GF-D8 (cell line): Measurements from ENCODE around the gene ASNSD1.
A peak's percentile ranks its signal among the peaks of the same experiment; 100 is the strongest.
"Not testable (repeated sequence)": the region's sequence is repeated elsewhere in the genome, so short reads cannot be mapped to it uniquely, and the experiment has no call there.

Source experiments
- DNase-seq: peaks from one replicate; lab custom pipeline; 2025; lab: John Stamatoyannopoulos, UW

The ASNSD1 gene

DNA sequence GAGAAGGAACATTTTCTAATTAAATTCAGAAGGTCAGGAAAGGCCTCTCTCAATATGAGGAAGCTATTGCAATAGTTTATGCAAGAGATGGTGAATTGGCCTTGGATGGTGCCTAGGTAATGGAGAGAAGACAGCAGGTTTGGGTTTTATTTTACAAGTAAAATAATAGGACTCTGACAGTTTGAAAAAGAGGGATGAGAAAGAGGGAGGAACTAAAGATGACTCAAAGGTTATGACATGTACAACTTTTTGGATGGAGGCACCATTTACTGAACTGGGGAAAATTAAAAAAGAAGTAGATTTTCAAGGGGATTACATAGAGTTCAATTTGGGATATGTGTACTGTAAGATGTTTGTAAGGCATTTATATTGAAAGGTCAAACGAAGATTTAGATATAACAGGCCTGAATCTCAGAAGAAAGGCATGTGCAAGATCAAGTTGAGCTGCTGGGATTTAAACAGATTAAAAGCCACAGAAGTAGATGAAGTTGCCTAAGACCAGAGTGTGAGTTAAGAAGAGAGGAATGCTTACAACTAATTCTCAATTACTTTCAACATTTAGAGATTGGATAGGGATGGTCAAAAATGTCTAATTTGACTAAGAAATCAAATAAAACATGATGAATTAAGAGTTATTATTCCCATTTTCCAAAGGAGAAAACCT lies 12.3 kb upstream of the ASNSD1 start:
- no peak for DNase-seq

- DNase-seq = no peak
Measured at GRCh38 chr2:189651284-189651683, 10.0 kb upstream of the ASNSD1 start.

GRCh38 chr2:189653464-189653863 lies 7.8 kb upstream of the ASNSD1 start:
- not testable (repeated sequence) for DNase-seq

GRCh38 chr2:189654641-189655040 lies 6.6 kb upstream of the ASNSD1 start:
- DNase-seq = no peak

- DNase-seq = no peak
Measured at GRCh38 chr2:189657867-189658266, 3.4 kb upstream of the ASNSD1 start.

DNA sequence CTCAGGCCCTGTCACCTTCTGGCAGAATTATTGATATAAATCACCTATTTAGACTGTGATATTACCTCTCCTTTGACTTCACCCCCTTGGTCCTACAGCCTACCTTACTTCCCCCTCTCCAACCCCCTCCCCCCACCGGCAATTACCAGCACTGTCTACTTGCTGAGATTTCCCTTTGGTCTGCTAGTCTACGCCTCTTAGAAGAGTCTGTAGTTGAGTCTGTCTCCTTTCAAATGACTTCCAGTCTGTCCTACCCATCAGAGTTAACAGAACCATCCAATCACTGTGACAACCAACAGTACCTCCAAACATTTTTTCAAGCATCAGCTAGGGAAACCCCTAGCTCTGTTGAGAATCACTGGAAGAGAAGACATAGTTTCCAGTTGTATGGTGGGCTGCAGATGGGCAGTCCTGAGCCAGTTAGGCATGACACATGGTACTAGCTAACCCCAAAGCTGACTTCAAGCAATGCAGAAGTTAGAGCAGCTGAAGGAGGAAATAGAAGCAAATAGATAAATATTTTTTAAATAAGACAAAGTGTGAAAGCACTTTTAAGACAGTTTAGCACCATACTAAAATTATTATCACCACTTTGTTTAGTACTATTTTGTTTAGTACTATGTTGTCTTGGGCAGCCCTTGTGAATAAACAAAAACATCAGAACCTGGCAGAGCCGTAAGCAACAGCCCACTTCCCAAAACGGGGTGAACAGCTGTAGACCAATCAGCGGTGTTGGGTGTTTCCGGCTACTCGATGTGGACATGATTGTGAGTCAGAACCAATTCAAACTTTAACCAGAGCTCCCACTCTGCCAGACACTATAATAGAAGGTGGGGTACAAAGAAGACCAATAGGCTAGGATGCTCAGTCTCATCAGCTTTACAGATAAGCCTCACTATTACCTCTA lies 2.7 kb upstream of the ASNSD1 start:
- no peak for DNase-seq

GRCh38 chr2:189659734-189660133 lies 1.5 kb upstream of the ASNSD1 start:
- no peak for DNase-seq

DNA sequence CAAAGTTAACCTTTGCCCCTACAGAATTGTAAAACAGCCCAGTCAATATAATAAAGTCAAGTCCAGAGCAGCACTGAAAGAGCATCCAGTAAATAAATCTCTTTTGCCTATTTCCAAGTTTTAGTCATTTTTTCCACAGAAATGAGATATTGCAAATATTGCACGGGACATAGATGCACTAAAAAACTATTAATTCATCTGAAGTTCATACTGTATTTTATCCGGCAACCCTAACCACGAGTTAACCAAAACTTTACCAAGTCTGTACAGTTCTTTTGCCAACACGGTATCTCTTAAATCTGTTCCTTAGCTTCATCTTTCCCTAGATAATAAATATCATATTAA lies 484 bp upstream of the ASNSD1 start:
- DNase-seq = no peak

DNA sequence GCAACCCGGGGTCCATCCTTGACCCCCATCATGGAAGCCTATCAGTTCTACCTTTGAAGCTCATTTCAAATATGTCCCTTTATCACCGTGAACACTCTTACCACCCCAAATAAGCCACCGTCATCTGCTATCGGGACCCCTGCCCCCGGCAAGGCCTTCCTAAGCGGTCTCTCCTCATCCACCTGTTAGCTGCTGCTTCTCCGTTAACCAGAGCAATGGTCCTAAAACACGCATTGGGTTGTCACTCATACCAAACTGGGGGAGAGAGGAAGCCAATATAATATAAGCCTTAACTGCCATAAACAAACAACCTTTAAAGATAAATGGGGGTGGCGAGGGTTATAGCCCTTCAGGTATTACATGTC lies 680 bp downstream of the ASNSD1 start:
- no peak for DNase-seq

- DNase-seq = no peak
Measured at GRCh38 chr2:189662669-189663226, 1.5 kb downstream of the ASNSD1 start.

GRCh38 chr2:189663319-189663718 lies 2.1 kb downstream of the ASNSD1 start:
- not testable (repeated sequence) for DNase-seq

DNA sequence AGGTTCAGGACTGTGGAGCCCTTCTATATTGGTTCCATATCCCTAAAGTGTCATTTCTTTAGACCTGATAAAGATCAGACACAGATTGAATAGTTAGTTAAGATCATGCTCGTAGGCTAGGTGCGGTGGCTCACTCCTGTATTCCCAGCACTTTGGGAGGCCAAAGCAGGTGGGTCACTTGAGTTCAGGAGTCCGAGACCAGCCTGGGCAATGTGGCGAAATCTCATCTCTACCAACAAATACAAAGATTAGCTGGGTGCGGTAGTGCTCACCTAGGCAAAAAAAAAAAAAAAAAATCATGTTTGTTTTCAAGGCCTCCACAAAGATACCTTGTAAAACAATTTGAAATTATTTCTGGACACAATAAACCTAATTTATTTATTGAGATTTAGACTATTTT lies 8.7 kb downstream of the ASNSD1 start:
- no peak for DNase-seq

GRCh38 chr2:189673661-189674373 lies 12.6 kb downstream of the ASNSD1 start:
- DNase-seq = no peak

DNA sequence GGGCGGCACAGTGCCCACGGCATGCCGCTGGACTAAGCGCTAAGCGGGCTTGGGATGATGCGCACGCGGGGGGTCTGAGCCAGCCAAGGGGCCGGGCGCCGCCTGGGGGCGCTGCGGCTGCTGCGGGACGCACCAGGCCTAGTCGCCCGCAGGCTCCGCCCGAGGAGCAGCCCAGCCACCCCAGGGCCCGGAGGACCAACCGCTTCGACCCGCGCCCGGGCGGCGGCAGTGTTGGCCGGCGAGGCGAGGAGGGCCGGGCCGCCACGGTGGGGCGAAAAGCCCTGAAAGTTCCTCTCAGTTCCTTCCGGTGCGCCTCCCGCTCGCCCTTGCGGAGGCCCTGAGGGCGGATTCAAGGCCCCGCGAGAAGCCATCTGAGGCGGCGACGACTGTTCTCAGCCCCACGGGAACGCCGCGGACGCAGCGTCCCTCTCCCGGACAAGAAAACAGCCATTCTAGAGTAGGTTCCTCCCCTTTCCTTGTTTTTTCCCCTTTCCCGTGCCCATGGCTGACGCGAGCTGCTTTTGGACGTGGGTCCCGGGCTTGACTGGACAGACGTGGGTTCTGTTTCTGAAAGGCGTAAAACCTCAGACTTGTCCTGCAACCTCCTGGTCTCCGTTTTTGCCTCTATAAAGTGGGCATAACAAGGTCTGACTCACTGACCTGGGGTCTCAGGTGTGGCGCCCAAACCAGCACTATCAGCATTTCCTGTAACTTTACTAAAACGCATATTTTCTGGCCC lies 13.3 kb downstream of the ASNSD1 start, which contains the start of gene ANKAR:
Gene ANKAR, plus strand, starts transcription at position 297 of the 739 bp plus-strand sequence. CDS start 1,821 bp downstream, outside the sequence.
- DNase-seq = peak; percentile 84

DNA sequence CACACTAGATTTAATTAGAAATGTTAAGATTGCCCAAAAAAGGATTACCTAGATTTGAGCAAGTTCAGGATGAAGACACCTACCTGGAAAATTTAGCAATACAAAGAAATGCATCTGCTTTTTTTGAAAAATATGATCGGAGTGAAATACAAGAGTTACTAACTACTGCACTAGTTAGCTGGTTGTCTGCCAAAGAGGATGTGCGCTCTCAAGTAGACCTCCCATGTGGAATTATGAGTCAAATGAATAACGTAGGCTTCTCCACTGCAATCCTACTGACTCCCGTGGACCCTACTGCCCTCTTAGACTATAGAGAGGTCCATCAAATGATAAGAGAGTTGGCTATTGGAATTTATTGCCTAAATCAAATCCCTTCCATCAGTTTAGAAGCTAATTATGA lies 15.2 kb downstream of the ASNSD1 start:
- DNase-seq = no peak

- peak; percentile 6 for DNase-seq
Measured at GRCh38 chr2:189679226-189679625, 18.0 kb downstream of the ASNSD1 start.

GRCh38 chr2:189681203-189681602 lies 19.9 kb downstream of the ASNSD1 start:
- no peak for DNase-seq

DNA sequence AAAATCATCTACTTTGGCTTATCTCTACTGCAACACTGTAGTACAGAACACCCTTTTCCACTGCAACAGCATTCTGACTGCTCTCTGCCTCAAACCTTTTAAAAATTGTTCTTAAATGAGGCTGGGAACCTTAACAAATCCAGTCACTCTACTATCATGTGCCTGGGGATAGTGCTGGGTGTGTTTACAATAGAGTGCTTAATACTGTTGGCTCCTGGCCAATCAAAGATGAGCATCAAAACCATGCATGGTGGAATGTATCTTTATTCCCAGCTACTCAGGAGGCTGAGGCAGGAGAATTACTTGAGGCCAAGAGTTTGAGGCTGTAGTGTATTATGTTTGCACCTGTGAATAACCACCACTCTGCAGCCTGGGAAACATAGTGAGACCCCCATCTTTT lies 20.6 kb downstream of the ASNSD1 start:
- DNase-seq = no peak

- DNase-seq = no peak
Measured at GRCh38 chr2:189683348-189683747, 22.1 kb downstream of the ASNSD1 start.

GRCh38 chr2:189684811-189685210 lies 23.6 kb downstream of the ASNSD1 start:
- no peak for DNase-seq

- peak; percentile 39 for DNase-seq
Measured at GRCh38 chr2:189685540-189686229, 24.4 kb downstream of the ASNSD1 start.
